AG10803 (cell line): ENCODE data around the gene ZFR2.

Experiments used
- DNase-seq: peaks from one replicate; pipeline ENCODE4 v3.0.0; 2010; ENCODE audit warnings: low read depth
- H3K4me3 ChIP-seq: 2 replicates; pipeline ENCODE4 v1.5.1; 2011; ENCODE audit warnings: mild to moderate bottlenecking, low read length, control low read depth
- TF ChIP-seq, protein P1 (sequence below): conservative IDR thresholded peaks from 2 replicates; pipeline ENCODE4 v1.5.1; 2011; ENCODE audit warnings: mild to moderate bottlenecking, low read length, control low read depth, inconsistent platforms

ZFR2 gene

DNA sequence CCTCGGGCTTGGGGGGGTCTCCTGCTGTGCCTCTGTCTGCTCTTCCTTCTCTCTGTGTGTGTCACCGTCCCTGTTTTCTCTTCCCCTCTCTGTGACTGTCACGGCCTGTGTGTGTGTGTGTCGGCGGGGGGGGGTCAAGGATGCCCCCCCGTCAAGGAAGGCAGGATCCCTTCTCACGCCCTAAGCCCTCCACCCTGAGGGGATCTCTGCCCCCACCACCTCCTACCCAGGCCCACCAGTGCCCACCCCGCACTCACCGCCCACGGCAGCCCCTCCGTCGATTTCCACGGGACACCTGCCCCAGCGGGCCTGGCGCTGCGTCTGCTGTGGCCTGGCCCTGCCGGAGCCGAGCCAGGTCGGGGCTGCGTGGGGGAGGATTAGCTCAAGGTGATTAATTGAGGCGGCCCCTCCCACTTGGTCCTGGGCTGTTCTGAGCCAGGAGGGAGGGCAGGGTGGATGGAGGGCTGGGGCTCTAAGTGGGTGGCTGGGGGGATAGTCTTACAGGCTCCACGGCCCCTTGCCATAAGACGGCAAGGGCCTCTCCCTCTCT lies 96.9 kb downstream of the ZFR2 start, which contains the start of gene RAX2:
RAX2 (minus strand) TSS at position 323 of the 550 bp plus-strand sequence. CDS start 486 bp downstream, outside the sequence.
- no peak within 1 kb of the TSS for H3K4me3 ChIP-seq
- TF ChIP-seq, protein P1, sequence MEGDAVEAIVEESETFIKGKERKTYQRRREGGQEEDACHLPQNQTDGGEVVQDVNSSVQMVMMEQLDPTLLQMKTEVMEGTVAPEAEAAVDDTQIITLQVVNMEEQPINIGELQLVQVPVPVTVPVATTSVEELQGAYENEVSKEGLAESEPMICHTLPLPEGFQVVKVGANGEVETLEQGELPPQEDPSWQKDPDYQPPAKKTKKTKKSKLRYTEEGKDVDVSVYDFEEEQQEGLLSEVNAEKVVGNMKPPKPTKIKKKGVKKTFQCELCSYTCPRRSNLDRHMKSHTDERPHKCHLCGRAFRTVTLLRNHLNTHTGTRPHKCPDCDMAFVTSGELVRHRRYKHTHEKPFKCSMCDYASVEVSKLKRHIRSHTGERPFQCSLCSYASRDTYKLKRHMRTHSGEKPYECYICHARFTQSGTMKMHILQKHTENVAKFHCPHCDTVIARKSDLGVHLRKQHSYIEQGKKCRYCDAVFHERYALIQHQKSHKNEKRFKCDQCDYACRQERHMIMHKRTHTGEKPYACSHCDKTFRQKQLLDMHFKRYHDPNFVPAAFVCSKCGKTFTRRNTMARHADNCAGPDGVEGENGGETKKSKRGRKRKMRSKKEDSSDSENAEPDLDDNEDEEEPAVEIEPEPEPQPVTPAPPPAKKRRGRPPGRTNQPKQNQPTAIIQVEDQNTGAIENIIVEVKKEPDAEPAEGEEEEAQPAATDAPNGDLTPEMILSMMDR, result no peak
- DNase-seq, result no peak

DNA sequence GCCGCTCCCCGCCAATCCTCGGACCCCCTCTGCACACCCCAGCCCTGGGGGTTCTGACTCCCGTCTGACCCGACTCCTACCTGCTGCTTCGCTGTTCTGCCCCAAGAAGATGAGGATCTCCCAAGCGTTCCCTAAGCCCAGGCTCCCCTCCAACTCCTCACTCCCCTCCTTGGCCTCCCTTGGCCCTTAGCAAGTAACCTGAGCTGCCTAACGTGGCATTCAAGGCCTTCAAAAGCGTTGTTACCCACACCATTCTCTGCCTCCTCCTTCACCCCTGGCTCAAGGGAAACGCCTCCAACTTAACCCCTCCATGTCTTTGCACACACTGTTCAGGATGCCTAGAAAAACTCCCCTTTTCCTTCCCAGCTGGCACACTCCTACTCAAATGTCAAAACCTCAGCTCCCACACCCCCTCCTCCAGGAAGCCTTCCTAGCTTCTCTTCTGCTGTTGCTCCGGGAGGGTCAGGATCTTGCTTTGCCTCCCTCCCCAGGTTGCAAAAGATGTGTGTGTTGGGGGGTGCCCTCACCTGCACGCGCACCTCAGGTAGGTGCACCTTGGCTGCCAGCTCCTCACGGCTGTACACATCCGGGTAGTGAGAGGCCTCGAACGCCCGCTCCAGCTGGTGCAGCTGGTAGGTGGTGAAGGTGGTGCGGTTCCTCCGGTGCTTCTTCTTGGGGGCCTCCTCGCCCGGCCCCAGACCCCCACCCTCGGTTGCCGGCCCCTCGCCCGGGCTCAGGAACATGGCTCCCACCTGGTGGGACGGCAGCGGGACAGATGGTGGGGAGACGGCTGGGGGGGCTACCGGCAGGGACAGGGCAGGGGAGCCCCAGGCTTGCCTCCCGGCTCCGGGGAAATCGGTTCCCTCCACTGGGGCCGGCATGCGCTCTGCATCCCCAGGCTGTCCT lies 97.6 kb downstream of the ZFR2 start:
- TF ChIP-seq, protein P1, result no peak
- no peak for DNase-seq
- no peak overlapping the region for H3K4me3 ChIP-seq

DNA sequence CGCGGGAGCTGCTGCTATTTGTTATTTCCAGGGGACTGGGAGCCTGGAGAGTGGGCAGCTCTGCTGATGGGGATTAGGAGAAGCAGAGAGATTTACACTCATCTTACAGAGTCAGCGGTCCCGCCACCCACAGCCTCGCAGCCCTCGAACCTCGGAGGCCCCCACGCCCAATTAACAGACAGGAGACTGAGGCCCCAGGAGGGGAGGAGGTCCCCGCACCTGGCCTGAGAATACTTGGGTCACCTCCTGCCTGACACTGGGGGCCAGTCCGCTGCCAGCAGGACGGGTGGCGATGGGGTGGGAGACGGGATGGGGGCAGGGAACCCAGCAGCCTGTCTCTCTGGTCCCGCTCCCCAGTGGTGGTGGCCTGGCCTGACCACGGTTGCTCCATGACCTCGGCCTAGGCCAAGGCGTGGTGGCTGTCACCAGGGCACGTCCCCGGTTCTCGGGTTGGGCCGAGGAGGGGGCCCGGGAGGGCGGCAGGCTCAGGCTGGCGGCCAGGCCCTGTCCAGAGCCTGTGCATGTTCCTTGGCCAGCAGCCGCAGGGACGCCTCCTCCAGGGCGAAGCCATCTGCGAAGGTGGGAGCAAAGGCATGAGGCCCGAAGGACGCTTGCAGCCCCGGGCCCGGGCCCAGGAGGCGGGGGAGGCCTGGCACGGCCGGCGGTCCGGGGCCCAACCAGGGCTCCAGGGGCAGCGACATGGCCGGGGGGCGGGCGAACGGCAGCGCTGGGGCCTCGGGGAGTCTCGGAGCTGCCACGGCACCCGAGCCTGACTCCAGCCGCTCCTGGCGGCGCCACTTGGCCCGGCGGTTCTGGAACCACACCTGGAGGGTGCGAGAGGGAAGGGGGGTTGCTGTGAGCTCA lies 98.5 kb downstream of the ZFR2 start:
- TF ChIP-seq, protein P1, result no peak
- DNase-seq, result no peak
- H3K4me3 ChIP-seq, result no peak overlapping the region

DNA sequence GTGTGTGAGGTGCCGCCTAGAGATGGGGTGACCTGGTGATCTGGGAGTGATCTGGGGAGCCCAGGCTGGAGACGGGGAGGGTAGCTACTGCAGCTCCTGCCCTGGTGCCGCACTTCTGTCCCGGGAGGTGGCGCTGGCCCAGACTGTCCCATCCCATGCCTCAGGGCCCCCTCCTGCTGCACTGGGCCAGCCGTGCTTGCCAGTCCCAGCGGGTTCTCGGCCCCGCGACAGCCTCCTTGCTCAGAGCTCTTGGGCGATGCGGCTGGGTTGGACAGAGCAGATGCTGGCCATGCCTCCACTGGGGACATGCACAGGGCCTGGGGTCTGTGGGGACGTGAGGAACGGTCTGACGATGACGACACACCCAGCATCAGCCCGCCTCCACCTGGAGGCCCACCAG lies 99.3 kb downstream of the ZFR2 start:
- no peak overlapping the region for H3K4me3 ChIP-seq
- no peak for DNase-seq

DNA sequence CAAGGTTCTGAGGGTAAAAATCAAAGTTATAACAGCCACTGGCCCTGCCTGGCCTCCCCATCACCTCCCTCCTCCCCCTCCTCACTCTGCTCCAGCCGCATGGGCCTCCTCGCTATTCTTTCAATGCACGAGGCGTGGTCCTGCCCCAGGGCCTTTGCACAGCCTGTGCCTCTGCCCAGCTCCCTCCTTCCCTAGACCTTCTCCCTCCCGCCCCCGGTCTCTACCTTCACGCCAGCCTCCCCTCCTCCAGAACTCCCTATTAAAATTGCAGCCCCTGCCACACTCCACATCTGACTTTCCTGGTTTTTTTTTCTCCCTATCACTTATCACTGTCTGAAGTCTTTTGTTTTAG lies 100.1 kb downstream of the ZFR2 start:
- DNase-seq, result no peak
- TF ChIP-seq, protein P1, result no peak
- H3K4me3 ChIP-seq, result no peak overlapping the region

More for the DNA sequence above, 99.3 kb downstream of the ZFR2 start:
- TF ChIP-seq, protein P1, result no peak

DNA sequence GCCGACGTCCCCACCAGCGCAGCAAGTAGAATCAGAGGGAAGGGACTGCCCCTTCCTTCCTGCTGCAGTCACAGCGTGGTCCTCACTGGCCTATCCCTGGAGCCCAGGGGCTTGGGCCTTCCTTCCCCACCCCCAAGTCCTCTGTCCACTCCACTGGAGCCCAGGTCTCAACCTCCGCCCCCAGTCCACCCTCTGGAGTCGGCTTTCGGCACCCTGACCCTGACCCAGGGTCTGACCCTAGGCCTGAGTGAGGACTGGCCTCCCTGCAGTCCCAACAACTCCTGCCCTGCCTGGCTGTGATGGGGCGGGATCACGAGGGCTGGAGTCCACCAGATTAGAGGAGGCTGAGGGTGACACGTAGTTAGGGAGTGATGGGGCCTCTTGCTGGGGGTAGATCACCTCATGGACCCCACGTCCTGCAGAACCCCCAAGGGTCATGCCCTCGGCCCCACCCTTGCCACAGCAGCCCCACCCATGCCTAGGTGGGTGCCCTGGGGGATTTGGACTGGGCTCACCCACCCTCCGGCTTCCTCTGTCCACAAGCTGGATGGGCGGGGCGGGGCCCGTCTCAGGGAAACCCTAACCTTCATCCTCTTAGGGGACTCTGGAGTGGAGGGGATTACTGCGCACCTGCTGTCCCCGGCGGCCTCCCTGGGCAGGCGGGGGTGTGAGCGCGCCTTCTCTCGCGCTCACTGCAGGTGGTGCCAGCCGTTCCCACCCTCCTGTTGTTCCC lies 100.7 kb downstream of the ZFR2 start:
- no peak for DNase-seq
- TF ChIP-seq, protein P1, result no peak
- H3K4me3 ChIP-seq, result no peak overlapping the region
